Gastrocnemius medialis (tissue), 4 donors: ENCODE data around the gene FARSB. TPM values are rescaled to one million over a fixed set of nuclear protein-coding genes. Genes with fewer than 3 reads are reported as not detected.

Source experiments
- ATAC-seq, 2 donors: fragments of 150-250 bp; one replicate each; pipeline ENCODE4 v1.9.1; 2016
- DNase-seq, 2 donors: peaks; one replicate each; pipeline ENCODE4 v3.0.0-alpha.2; 2019
- H3K27ac ChIP-seq, 4 donors: fragments of 200-600 bp; sonication (generic); 1 replicate in 1 of 4; 2 replicates in 3 of 4; pipeline ENCODE4 v1.5.1; 2016 to 2018; ENCODE audit warnings: mild to moderate bottlenecking in 2 of 4, moderate library complexity in 1 of 4
- H3K27me3 ChIP-seq, 3 donors: fragments of 200-600 bp; sonication (generic) in 2 of 3; 1 replicate in 1 of 3; 2 replicates in 2 of 3; pipeline versions ENCODE4 v1.5.1 to v1.6.0; 2016 to 2019; ENCODE audit warnings: mild to moderate bottlenecking in 1 of 3, moderate library complexity in 1 of 3
- H3K36me3 ChIP-seq, 2 donors: fragments of 200-600 bp; sonication (generic) in 1 of 2; one replicate each; pipeline ENCODE4 v1.5.1; 2017 to 2018
- H3K4me1 ChIP-seq, 2 donors: fragments of 200-600 bp; sonication (generic) in 1 of 2; one replicate each; pipeline ENCODE4 v1.5.1; 2016 to 2017; ENCODE audit warnings: mild to moderate bottlenecking in 2 of 2
- H3K4me3 ChIP-seq, 4 donors: fragments of 200-600 bp; sonication (generic) in 3 of 4; 1 replicate in 1 of 4; 2 replicates in 3 of 4; pipeline ENCODE4 v1.5.1; 2016 to 2019; ENCODE audit warnings: mild to moderate bottlenecking in 2 of 4
- H3K9me3 ChIP-seq, 3 donors: fragments of 200-600 bp; sonication (generic) in 2 of 3; 1 replicate in 1 of 3; 2 replicates in 2 of 3; pipeline ENCODE4 v1.5.1; 2016 to 2019
- CTCF ChIP-seq, 5 experiments: fragments of 450-650 bp in 3 of 5; fragments of 200-600 bp in 2 of 5; sonication (generic) in 2 of 5; IDR thresholded peaks in 4 of 5; conservative IDR thresholded peaks in 1 of 5; 1 replicate in 4 of 5; 2 replicates in 1 of 5; pipeline ENCODE4 v1.5.1; 2016 to 2019; ENCODE audit warnings: antibody characterized with exemption in 5 of 5, mild to moderate bottlenecking in 3 of 5, moderate library complexity in 3 of 5
- POLR2A ChIP-seq, 2 donors: fragments of 450-650 bp; IDR thresholded peaks; one replicate each; pipeline ENCODE4 v1.6.1; 2017; ENCODE audit warnings: antibody characterized with exemption in 2 of 2, mild to moderate bottlenecking in 2 of 2, moderate library complexity in 2 of 2
- in situ Hi-C, 4 donors: fragments of 200-750 bp; cut with MboI; loops; one replicate each; pipeline versions ENCODE4 v1.15.0 to v1.8.0; 2017; ENCODE audit warnings: low sequenced_read_pairs in 4 of 4
- intact Hi-C: fragments of 100-400 bp; cut with DNase I; formaldehyde crosslinking; loops from one replicate; pipeline ENCODE4 v1.15.1; 2023; ENCODE audit warnings: low total_unique reads
- total RNA-seq, 4 donors: library from RNA; depleted of rRNA; stranded (reverse); fragments of >200 nt; gene quantifications; one replicate each; pipeline versions ENCODE4 v1.1.0 to v1.2.3, GENCODE V29; 2016

FARSB gene
- total RNA-seq, 4 donors from 2014 or later = 23.9 to 33.5 (median 29.9) TPM

GRCh38 chr2:222673883-222674282 is 18.0 kb upstream of the FARSB start:
- TF ChIP-seq CTCF (IDR thresholded peaks at IDR 0.05 in 4 of 5, conservative IDR thresholded peaks at IDR 0.05 in 1 of 5) = no peak
- TF ChIP-seq POLR2A (IDR thresholded peaks at IDR 0.05) = no peak
- intact Hi-C loops (no loop called here), in situ Hi-C loops (no loop called here)
- H3K27ac ChIP-seq = no peak overlapping the region
- H3K27me3 ChIP-seq = no peaks in the 10 kb centered on the region
- no peak overlapping the region for H3K4me3 ChIP-seq
- ATAC-seq (no peak), DNase-seq (no peak)
- no peaks in the 10 kb centered on the region for H3K9me3 ChIP-seq
- peaks cover 0 to 4% of the 10 kb centered on the region in 2 donors for H3K4me1 ChIP-seq
- H3K36me3 ChIP-seq = no peaks in the 10 kb centered on the region

GRCh38 chr2:222673273-222673672 is 17.4 kb upstream of the FARSB start:
- no peaks in the 10 kb centered on the region for H3K27me3 ChIP-seq

GRCh38 chr2:222672068-222672401 is 16.1 kb upstream of the FARSB start:
- intact Hi-C loops = no loop called here
- H3K36me3 ChIP-seq = no peaks in the 10 kb centered on the region
- H3K9me3 ChIP-seq = no peaks in the 10 kb centered on the region
- no peak for ATAC-seq
- in situ Hi-C loops = no loop called here
- H3K27me3 ChIP-seq = no peaks in the 10 kb centered on the region
- H3K4me3 ChIP-seq = peak overlapping the region; percentile 60 to 73 (median 64)
- H3K27ac ChIP-seq = no peak overlapping the region
- peaks cover 0 to 4% of the 10 kb centered on the region in 2 donors for H3K4me1 ChIP-seq
- no peak for DNase-seq
- no peak for TF ChIP-seq CTCF (IDR thresholded peaks at IDR 0.05 in 4 of 5, conservative IDR thresholded peaks at IDR 0.05 in 1 of 5)
- no peak for TF ChIP-seq POLR2A (IDR thresholded peaks at IDR 0.05)

More at GRCh38 chr2:222673273-222673672, 17.4 kb upstream of the FARSB start:
- intact Hi-C loops = no loop called here
- Histone ChIP-seq H3K27ac (no peak overlapping the region), H3K36me3 (no peaks in the 10 kb centered on the region), H3K4me1 (peaks cover 0 to 4% of the 10 kb centered on the region in 2 donors), H3K9me3 (no peaks in the 10 kb centered on the region), H3K4me3 (no peak overlapping the region)
- no peak for TF ChIP-seq CTCF (IDR thresholded peaks at IDR 0.05 in 4 of 5, conservative IDR thresholded peaks at IDR 0.05 in 1 of 5)
- no peak for TF ChIP-seq POLR2A (IDR thresholded peaks at IDR 0.05)
- in situ Hi-C loops = no loop called here
- ATAC-seq (no peak), DNase-seq (no peak)

GRCh38 chr2:222671259-222672067 is 15.6 kb upstream of the FARSB start, which contains the start of gene MOGAT1:
Gene MOGAT1, plus strand, starts transcription at chr2:222671658. Its CDS starts 128 bp downstream, at chr2:222671786.
- DNase-seq (peak in 1 of 2 donors; percentile 21), ATAC-seq (peak; percentile 76 to 84)
- intact Hi-C loops (no loop called here), in situ Hi-C loops (no loop called here)
- TF ChIP-seq CTCF (IDR thresholded peaks at IDR 0.05 in 4 of 5, conservative IDR thresholded peaks at IDR 0.05 in 1 of 5) (no peak), POLR2A (IDR thresholded peaks at IDR 0.05) (no peak)
- no peaks in the 10 kb centered on the region for H3K27me3 ChIP-seq
- no peaks in the 10 kb centered on the region for H3K36me3 ChIP-seq
- H3K27ac ChIP-seq = peak within 1 kb of the TSS in 2 of 4 donors; percentile 14 to 35
- peak within 1 kb of the TSS; percentile 60 to 73 (median 64) for H3K4me3 ChIP-seq
- H3K9me3 ChIP-seq = no peaks in the 10 kb centered on the region
- H3K4me1 ChIP-seq = peaks cover 0 to 4% of the 10 kb centered on the region in 2 donors
